Measurements from ENCODE around the gene CELSR1. TPM values are rescaled to one million over a fixed set of nuclear protein-coding genes. Genes with fewer than 3 reads are reported as not detected.

The CELSR1 gene
- total RNA-seq, 4 donors from 2014 or later: 18.4 to 56.0 (median 31.0) TPM

GRCh38 chr22:46546466-46547178, 9.2 kb upstream of the CELSR1 start:
- intact Hi-C loops (cut with DNase I): loop anchor here (10.0 kb wide), 1 partner anchor 422 kb away; no protein-coding TSS in a partner anchor

GRCh38 chr22:46545086-46545792, 7.8 kb upstream of the CELSR1 start:
- DNase-seq: no peak
- Histone ChIP-seq H3K27ac (no peak overlapping the region), H3K9me3 (no peaks in the 10 kb centered on the region), H3K4me1 (peaks cover 24 to 43% of the 10 kb centered on the region in 2 donors), H3K27me3 (no peaks in the 10 kb centered on the region), H3K4me3 (replicated peaks in 1 of 3) (no peak overlapping the region), H3K36me3 (no peaks in the 10 kb centered on the region)
- no peak for TF ChIP-seq CTCF (IDR thresholded peaks at IDR 0.05)
- 67 to 73% methylated on average over 10 of the region's 10 CpGs for WGBS, 2 donors
- intact Hi-C loops (cut with DNase I): loop anchor here (10.0 kb wide), 1 partner anchor 420 kb away; no protein-coding TSS in a partner anchor

More at GRCh38 chr22:46546466-46547178, 9.2 kb upstream of the CELSR1 start:
- no peaks in the 10 kb centered on the region for H3K36me3 ChIP-seq
- H3K9me3 ChIP-seq: no peaks in the 10 kb centered on the region
- H3K4me3 ChIP-seq (replicated peaks in 1 of 3): no peak overlapping the region
- H3K27ac ChIP-seq: peak overlapping the region; percentile 65 to 78 (median 67)
- no peaks in the 10 kb centered on the region for H3K27me3 ChIP-seq
- peak; percentile 84 to 86 for DNase-seq
- TF ChIP-seq POLR2A (IDR thresholded peaks at IDR 0.05) (no peak), CTCF (IDR thresholded peaks at IDR 0.05) (no peak)
- peaks cover 24 to 45% of the 10 kb centered on the region in 2 donors for H3K4me1 ChIP-seq
- WGBS, 2 donors: 66 to 94% methylated on average over 10 to 14 of the region's 14 CpGs

DNA sequence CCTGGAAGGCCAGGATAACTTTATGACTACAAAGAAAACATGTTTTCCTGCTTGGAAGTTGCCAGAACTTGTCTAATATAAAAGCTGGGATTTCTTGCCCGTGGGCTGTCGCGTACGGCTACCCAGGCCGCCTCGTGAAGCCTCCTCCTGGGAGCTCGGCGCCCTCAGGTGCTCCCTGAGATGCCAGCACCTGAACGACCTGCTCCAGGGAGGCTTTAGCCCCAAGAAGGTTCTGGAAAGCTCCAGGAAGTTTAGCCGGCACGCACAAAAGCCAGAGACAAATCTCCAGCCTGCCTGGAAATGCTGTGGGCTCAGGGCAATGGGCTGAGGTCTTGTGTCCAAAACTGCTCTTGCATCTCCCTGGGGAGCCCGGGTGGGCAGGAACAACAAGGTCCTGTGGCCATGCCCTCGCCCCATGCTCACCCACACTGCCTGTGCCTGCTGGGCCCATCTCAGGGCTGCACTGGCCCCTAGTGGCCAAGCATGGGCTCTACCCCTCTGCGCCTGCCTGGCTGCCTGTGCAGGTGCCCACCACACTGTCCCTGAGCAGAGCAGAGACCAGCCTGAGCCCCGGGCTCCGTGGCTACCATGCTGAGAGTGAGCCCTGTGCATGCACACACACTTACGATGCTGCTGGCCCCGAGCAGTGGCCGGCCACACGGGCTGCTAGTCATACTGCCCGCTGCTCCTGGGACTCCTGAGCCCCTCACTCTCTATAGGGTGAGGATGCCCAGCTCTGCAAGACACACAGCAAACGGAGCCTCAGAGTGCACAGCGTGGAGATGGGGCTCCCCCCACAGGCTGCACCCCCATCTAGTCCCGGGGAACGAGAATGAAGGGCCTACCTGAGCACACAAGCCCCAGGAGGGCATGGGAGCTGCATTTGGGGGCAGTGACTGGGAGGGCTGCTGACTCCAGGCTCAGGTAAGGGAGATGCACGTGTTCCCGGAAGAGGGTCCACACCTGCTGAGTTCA, 4.9 kb upstream of the CELSR1 start:
- H3K27ac ChIP-seq: peak overlapping the region in 2 of 3 donors; percentile 34 to 84
- H3K36me3 ChIP-seq: no peaks in the 10 kb centered on the region
- no peak for TF ChIP-seq POLR2A (IDR thresholded peaks at IDR 0.05)
- TF ChIP-seq CTCF (IDR thresholded peaks at IDR 0.05): peak; percentile 91 to 99 (median 96)
- WGBS, 2 donors: 42 to 45% methylated on average over 15 to 16 of the region's 27 CpGs
- H3K9me3 ChIP-seq: no peaks in the 10 kb centered on the region
- intact Hi-C loops (cut with DNase I): loop anchor here (5.0 to 10.0 kb wide), 2 partner anchors 175 to 417 kb away; no protein-coding TSS in a partner anchor
- DNase-seq: peak; percentile 80 to 81
- no peaks in the 10 kb centered on the region for H3K27me3 ChIP-seq
- H3K4me1 ChIP-seq: peaks cover 21 to 36% of the 10 kb centered on the region in 2 donors
- H3K4me3 ChIP-seq (replicated peaks in 1 of 3): no peak overlapping the region

DNA sequence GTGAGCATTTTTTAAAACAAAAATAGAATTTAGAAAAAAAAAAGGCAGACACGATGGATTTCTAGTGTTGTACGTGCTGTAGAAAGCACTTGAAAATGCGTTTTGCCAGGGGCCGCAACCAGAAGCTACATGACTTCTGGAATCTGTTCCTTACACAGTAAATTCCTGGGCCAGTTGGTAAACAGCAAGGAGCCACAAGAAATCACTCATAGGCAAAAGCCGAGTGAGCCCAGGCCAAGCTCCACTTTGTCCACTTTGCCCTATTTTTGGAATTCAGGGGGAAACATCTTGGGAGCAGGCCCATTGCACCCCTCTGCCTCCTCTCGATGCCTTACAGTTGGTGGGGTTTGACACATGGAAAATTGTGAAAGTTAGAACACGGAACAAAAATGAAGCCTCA, 4.1 kb upstream of the CELSR1 start:
- peaks cover 14 to 29% of the 10 kb centered on the region in 2 donors for H3K4me1 ChIP-seq
- no peak for TF ChIP-seq CTCF (IDR thresholded peaks at IDR 0.05)
- TF ChIP-seq POLR2A (IDR thresholded peaks at IDR 0.05): no peak

More for the DNA sequence above, 4.1 kb upstream of the CELSR1 start:
- WGBS, 2 donors: 89 to 93% methylated on average over 7 of the region's 7 CpGs
- intact Hi-C loops (cut with DNase I): loop anchor here (5.0 to 10.0 kb wide), 2 partner anchors 174 to 417 kb away; no protein-coding TSS in a partner anchor
- Histone ChIP-seq H3K4me3 (replicated peaks in 1 of 3) (no peak overlapping the region), H3K27ac (peak overlapping the region in 2 of 3 donors; percentile 34 to 84), H3K9me3 (no peaks in the 10 kb centered on the region), H3K36me3 (no peaks in the 10 kb centered on the region), H3K27me3 (no peaks in the 10 kb centered on the region)
- no peak for DNase-seq

Measured in thyroid gland (tissue), 4 donors.